IPS-20b (cell line): ENCODE data around the gene TNKS2.

Experiments
- H3K27ac ChIP-seq: one replicate; pipeline ENCODE4 v1.5.1; 2013; ENCODE audit warnings: low read length
- H3K27me3 ChIP-seq: 2 replicates; pipeline ENCODE4 v1.6.1; 2013; ENCODE audit warnings: mild to moderate bottlenecking, low read length, inconsistent platforms; ENCODE audit not compliant: insufficient read depth
- H3K36me3 ChIP-seq: 2 replicates; pipeline ENCODE4 v1.6.1; 2013; ENCODE audit warnings: low read depth, mild to moderate bottlenecking, inconsistent platforms, low read length, moderate library complexity; ENCODE audit not compliant: insufficient read depth
- H3K4me1 ChIP-seq: 2 replicates; pipeline ENCODE4 v1.6.1; 2013; ENCODE audit warnings: mild to moderate bottlenecking, control low read depth, inconsistent platforms, low read length, moderate library complexity; ENCODE audit not compliant: insufficient read depth
- H3K4me3 ChIP-seq: 2 replicates; pipeline ENCODE4 v1.5.1; 2013; ENCODE audit warnings: mild to moderate bottlenecking, low read length, inconsistent platforms
- H3K9ac ChIP-seq: 2 replicates; pipeline ENCODE4 v1.6.1; 2013; ENCODE audit warnings: low read depth, mild to moderate bottlenecking, inconsistent platforms, low read length, moderate library complexity
- H3K9me3 ChIP-seq: 2 replicates; pipeline ENCODE4 v1.6.1; 2013; ENCODE audit warnings: mild to moderate bottlenecking, low read depth, low read length, inconsistent platforms; ENCODE audit not compliant: insufficient read depth

Gene TNKS2

DNA sequence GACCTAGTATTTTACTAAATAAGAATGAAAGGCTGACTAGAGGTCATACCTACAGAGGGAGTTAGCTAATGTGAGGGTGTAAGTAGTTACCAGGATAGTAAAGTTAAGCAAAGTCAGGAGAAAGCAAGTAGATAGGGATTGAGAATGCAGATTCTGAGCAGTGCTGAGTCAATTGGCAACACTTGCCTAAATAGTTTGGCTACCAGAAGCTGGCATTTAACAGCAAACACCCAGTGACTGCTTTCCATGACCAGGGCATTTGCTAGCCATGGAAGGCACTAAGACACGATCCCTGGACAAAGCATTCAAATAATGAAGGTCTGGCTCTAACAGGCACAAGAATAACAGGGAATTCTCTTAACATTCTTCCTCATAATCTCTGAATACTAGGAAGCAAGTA is 25.9 kb downstream of the TNKS2 start:
- no peaks in the 10 kb centered on the region for H3K27me3 ChIP-seq
- H3K4me1 ChIP-seq: no peaks in the 10 kb centered on the region
- no peak overlapping the region for H3K9ac ChIP-seq
- H3K27ac ChIP-seq: no peak overlapping the region
- H3K4me3 ChIP-seq: no peak overlapping the region
- H3K9me3 ChIP-seq: no peaks in the 10 kb centered on the region
- peaks cover 98% of the 10 kb centered on the region for H3K36me3 ChIP-seq

DNA sequence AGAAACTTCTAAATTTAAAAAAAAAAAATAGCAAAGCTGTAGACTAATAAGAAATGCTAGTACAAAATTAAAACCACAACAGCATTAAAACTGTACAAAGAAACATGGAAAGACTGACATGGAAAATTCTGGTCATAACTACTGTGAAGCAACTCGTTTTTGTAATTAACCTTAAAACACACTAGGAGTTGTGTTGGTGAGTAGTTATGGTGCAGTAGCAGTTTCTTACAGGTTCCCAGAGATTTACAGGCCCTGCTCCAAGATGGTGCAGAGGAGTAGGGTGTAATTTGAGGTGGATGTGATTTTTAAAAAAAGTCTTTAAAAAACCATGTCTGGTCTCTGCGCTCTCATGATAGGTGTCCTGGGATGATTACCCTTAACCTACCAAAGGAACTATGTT is 31.0 kb downstream of the TNKS2 start:
- Histone ChIP-seq H3K4me1 (peaks cover 6% of the 10 kb centered on the region; the same call in 1 of the 2 replicates), H3K36me3 (peaks cover 100% of the 10 kb centered on the region), H3K9me3 (no peaks in the 10 kb centered on the region), H3K9ac (no peak overlapping the region), H3K4me3 (no peak overlapping the region), H3K27me3 (no peaks in the 10 kb centered on the region), H3K27ac (no peak overlapping the region)

DNA sequence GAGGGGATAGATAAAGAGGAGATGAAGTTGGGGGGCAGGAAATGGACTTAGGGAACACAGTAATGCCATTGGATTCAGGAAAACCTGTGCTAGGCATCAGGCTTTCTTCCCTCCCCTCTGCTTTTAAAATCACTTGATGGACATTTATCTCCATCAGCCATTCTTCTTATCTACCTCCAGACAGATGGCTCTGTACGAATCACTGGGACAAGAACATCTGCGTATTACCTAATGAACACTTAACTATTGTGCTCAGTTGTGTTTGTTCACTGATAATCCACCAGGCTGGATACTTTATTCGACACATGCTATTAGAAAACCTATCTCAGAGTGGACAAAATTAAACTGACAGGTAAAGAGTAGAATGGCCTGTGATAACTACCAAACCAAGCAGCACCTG is 40.0 kb downstream of the TNKS2 start:
- H3K9ac ChIP-seq: no peak overlapping the region
- no peaks in the 10 kb centered on the region for H3K9me3 ChIP-seq
- H3K27me3 ChIP-seq: no peaks in the 10 kb centered on the region
- no peak overlapping the region for H3K27ac ChIP-seq
- no peak overlapping the region for H3K4me3 ChIP-seq
- peaks cover 98% of the 10 kb centered on the region for H3K36me3 ChIP-seq
- H3K4me1 ChIP-seq: peaks cover 3% of the 10 kb centered on the region; the same call in 1 of the 2 replicates

DNA sequence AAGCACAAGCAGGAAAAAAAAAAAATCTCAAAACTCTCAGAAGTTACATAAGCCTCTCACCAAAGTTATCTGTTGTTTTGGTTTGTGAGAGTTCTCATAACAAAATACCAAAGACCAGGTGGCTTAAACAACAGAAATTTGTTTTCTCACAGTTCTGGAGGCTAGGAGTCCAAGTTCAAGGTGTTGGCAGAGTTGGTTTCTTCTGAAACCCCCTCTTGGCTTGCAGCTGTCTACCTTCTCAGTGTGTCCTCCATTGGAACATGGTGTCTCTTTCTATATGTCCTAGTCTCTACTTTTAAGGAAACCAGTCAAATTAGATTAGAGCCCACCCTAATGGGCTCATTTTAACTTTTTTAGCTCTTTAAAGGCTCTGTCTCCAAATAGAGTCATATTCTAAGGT is 44.9 kb downstream of the TNKS2 start:
- H3K27ac ChIP-seq: no peak overlapping the region
- no peaks in the 10 kb centered on the region for H3K27me3 ChIP-seq
- H3K9ac ChIP-seq: no peak overlapping the region
- no peaks in the 10 kb centered on the region for H3K9me3 ChIP-seq
- H3K4me3 ChIP-seq: no peak overlapping the region
- peaks cover 98% of the 10 kb centered on the region for H3K36me3 ChIP-seq
- H3K4me1 ChIP-seq: no peaks in the 10 kb centered on the region

DNA sequence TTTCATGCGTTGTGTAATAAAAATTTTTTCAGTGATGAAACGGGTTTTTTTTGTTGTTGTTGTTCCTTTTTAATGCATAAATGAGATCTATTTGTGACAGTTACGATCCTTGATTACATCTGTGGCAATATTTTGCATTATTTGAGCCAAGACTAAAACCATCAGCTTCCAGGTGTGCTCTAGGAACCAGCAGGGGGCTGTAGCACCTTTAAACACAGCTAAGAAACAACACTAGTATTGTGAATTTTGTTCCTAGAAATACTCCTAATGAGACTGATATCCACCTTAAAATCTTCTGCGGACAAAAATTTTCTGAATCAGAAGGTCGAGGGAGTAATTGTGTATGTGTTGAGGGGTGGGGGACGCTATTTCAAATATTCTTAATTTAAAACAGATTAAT is 58.4 kb downstream of the TNKS2 start:
- H3K4me3 ChIP-seq: no peak overlapping the region
- H3K27me3 ChIP-seq: no peaks in the 10 kb centered on the region
- H3K9me3 ChIP-seq: no peaks in the 10 kb centered on the region
- H3K36me3 ChIP-seq: peaks cover 94% of the 10 kb centered on the region
- H3K27ac ChIP-seq: no peak overlapping the region
- H3K9ac ChIP-seq: no peak overlapping the region
- no peaks in the 10 kb centered on the region for H3K4me1 ChIP-seq

DNA sequence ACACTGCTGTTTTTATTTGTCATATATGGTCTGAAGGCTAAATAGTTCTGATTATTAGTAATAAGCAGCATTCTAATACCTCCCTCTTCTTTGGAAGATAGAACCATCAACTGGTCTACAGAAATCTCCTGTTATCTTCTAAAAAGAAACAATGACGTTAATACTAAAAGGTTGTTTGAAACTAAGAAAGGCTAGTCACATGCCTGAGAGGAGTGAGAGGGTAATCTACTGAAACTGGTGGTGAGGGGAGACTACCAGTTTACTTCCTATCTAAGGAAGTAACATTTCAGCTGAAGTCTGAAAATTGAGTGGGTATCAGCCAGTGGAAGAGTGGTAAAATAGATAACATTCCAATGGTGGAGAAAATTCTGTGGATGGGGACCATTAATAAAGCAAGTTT is 62.7 kb downstream of the TNKS2 start:
- no peaks in the 10 kb centered on the region for H3K9me3 ChIP-seq
- H3K36me3 ChIP-seq: peaks cover 88% of the 10 kb centered on the region
- H3K27ac ChIP-seq: no peak overlapping the region

DNA sequence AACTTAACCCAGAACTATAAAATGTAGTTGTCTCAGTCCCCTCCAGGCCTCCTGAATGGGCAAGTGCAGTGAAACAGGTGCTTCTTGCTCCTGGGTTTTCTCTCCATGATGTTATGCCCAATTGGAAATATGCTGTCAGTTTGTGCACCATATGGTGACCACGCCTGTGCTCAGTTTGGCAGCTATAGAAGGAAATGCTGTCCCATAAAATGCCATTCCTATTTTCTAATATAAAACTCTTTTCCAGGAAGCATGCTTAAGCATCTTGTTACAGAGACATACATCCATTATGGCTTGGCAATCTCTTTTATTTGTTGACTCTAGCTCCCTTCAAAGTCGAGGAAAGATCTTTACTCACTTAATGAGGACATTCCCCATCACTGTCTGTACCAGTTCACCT is 65.9 kb downstream of the TNKS2 start:
- H3K27me3 ChIP-seq: no peaks in the 10 kb centered on the region
- H3K27ac ChIP-seq: no peak overlapping the region

More for the DNA sequence above, 62.7 kb downstream of the TNKS2 start:
- Histone ChIP-seq H3K4me1 (peaks cover 10% of the 10 kb centered on the region; the same call in 1 of the 2 replicates), H3K4me3 (no peak overlapping the region), H3K27me3 (no peaks in the 10 kb centered on the region), H3K9ac (no peak overlapping the region)

DNA sequence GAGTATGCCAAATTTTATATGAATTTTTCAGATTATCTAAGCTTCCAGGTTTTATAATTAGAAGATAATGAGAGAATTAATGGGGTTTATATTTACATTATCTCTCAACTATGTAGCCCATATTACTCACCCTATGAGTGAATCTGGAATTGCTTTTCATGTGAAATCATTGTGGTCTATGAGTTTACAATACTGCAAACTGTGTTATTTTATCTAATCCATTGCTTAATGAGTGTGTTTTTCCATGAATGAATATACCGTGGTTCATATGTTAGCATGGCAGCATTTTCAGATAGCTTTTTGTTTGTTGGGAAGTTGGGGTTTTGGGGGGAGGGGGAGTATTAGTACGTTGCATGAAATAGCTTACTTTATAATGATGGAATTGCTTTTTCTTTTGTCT is 66.5 kb downstream of the TNKS2 start:
- Histone ChIP-seq H3K4me3 (no peak overlapping the region), H3K27ac (no peak overlapping the region), H3K36me3 (peaks cover 50% of the 10 kb centered on the region), H3K9me3 (no peaks in the 10 kb centered on the region), H3K9ac (no peak overlapping the region), H3K27me3 (no peaks in the 10 kb centered on the region), H3K4me1 (peaks cover 21% of the 10 kb centered on the region)

More for the DNA sequence above, 65.9 kb downstream of the TNKS2 start:
- Histone ChIP-seq H3K36me3 (peaks cover 57% of the 10 kb centered on the region), H3K4me1 (peaks cover 21% of the 10 kb centered on the region), H3K4me3 (no peak overlapping the region), H3K9me3 (no peaks in the 10 kb centered on the region), H3K9ac (no peak overlapping the region)

DNA sequence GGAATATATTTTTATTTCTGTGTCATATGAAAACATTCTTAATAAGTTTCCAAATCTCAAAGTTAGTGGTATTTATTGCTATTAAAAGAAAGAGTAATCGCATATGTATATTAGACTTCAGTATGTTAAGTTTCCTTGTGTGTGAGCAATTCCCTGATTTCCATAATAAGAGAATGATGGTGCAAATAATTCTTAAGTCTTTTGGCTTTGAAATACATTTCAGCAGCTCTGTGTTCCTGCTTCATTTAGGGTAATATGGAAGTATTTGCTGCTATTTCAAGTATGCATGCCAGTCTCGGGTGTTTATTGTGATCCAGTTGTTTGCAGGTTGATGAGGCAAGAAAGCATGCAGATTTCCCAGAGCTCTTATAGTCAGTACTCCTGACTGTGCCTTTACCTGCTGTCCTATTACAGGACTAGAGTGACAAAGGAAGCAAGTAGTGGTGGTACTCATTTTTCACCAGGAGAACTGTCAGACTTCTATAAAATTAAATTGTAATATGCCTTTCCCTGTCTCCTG is 67.4 kb downstream of the TNKS2 start:
- H3K4me1 ChIP-seq: peaks cover 21% of the 10 kb centered on the region
- H3K36me3 ChIP-seq: peaks cover 42% of the 10 kb centered on the region
- H3K27me3 ChIP-seq: no peaks in the 10 kb centered on the region
- no peaks in the 10 kb centered on the region for H3K9me3 ChIP-seq
- no peak overlapping the region for H3K4me3 ChIP-seq
- H3K27ac ChIP-seq: no peak overlapping the region
- H3K9ac ChIP-seq: 0 out of 2 replicates have a peak overlapping the region, but pooled peaks have one; percentile 5

DNA sequence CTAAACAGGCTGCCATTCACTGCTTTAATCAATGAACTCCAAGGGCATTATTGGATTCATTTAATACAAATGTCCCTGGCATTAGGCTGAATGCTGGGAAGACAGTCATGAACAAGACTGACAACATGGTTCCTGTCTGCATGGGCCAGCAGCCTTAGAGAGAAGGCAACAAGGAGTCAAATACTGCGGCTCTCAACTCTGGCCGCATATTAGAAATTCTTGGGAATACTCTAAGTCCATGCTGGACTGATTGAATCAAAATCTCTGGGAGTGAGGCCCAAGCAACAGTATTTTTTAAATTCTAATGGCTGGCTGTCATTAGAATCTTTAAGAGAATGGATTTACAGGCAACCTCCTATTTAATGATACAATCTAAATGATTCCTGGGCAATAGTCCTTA is 76.9 kb downstream of the TNKS2 start:
- Histone ChIP-seq H3K9ac (no peak overlapping the region), H3K9me3 (no peaks in the 10 kb centered on the region; the same call in 1 of the 2 replicates), H3K4me3 (no peak overlapping the region), H3K4me1 (peaks cover 10% of the 10 kb centered on the region), H3K36me3 (no peaks in the 10 kb centered on the region), H3K27ac (peak overlapping the region; percentile 48), H3K27me3 (no peaks in the 10 kb centered on the region)

DNA sequence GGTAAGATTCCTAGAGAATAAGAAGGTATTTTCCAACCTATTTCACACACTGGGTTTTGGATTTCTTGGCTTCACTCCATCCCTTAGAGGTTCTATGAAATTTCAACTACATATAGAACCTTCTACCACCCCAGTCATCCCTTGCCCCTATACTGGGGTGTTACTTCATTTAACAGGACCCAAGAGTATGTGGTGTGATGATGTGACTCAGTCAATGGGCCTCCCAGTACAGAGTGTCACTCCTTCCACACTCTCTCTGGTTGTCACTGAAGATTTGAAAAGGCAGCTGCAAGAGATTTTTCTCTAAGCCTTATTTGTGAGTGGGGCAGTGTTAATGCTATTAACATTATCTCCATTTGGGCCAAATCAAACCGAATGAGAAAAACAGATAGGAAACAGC is 77.6 kb downstream of the TNKS2 start:
- Histone ChIP-seq H3K27ac (no peak overlapping the region), H3K9ac (no peak overlapping the region), H3K4me3 (no peak overlapping the region), H3K4me1 (peaks cover 15% of the 10 kb centered on the region), H3K36me3 (no peaks in the 10 kb centered on the region), H3K9me3 (no peaks in the 10 kb centered on the region; the same call in 1 of the 2 replicates), H3K27me3 (no peaks in the 10 kb centered on the region)

DNA sequence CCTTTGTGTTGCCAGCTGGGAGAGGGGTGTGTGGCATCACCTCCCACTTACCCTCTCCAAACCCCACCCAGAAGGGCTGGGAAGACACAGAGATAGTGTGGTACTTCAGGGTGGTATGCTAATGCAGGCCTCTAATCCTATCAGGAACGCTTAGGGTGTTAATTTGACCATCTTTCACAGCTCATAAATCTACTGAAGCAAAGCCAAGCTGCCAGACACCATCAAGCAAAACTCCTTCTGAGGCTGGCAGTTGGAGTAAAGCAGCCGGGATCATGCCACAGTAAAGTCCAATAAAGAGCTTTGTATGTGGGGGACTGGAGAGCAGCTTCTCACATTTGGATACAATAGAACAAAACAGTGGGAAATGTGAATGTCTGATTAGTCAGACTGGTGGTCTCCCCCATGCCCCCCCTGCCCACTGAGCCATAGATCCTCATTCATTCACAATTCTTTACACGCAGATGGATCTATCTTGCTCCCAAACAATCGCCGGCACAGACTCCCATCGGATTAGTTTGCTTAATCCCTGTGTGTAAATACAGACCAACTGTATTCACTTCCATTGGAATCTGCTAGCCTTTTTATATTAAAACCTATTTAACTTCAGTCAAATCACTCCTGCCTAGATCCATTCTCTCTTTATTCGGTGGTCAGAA is 81.4 kb downstream of the TNKS2 start:
- Histone ChIP-seq H3K27ac (no peak overlapping the region), H3K9ac (peak overlapping the region; percentile 4; the same call in 1 of the 2 replicates), H3K27me3 (no peaks in the 10 kb centered on the region), H3K36me3 (no peaks in the 10 kb centered on the region), H3K4me3 (peak overlapping the region; percentile 9; the same call in 1 of the 2 replicates), H3K9me3 (no peaks in the 10 kb centered on the region; the same call in 1 of the 2 replicates), H3K4me1 (peaks cover 28% of the 10 kb centered on the region)
